Hepatocyte (in vitro differentiated cells): Measurements from ENCODE around the gene WDR35.

ENCODE experiments used
- CTCF ChIP-seq: fragments of 200-600 bp; sonication (generic); IDR thresholded peaks from 2 replicates; pipeline ENCODE4 v1.5.1; 2016; ENCODE audit warnings: antibody characterized with exemption, mild to moderate bottlenecking; ENCODE audit not compliant: poor library complexity
- EZH2 ChIP-seq: fragments of 200-600 bp; sonication (generic); IDR thresholded peaks from 2 replicates; pipeline ENCODE4 v1.6.1; 2016; ENCODE audit warnings: antibody characterized with exemption, mild to moderate bottlenecking, borderline replicate concordance

GRCh38 chr2:20013126-20013849, 23.4 kb upstream of the WDR35 start:
- TF ChIP-seq CTCF (no peak), EZH2 (no peak)
